HG02623 (cell line): Measurements from ENCODE around the gene C5orf58.

Experiments used
- ATAC-seq: cut with Tn5 transposase; IDR thresholded peaks from one replicate; pipeline ENCODE4 v1.9.1; 2021; ENCODE audit warnings: moderate library complexity; ENCODE audit not compliant: unreplicated experiment

C5orf58 gene

GRCh38 chr5:170278611-170279458 is 46.0 kb downstream of the C5orf58 start:
- peak; percentile 90 for ATAC-seq

DNA sequence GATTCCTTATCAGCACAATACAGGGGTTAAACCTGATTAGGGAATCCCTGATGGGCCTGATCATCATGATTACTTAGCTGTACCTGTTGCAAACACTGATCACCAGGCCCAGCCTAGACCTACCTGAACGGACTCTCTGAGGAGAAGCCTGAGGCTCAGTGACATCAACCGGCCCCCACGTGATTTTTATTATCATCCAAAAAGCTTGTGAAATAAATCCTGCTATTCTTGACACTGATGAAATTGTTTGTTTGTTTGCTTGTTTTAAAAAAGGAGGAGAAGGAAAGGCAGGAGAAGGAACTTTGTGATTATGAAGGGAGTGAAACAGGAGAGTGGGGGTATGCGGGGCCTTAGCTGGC is 46.7 kb downstream of the C5orf58 start:
- no peak for ATAC-seq

DNA sequence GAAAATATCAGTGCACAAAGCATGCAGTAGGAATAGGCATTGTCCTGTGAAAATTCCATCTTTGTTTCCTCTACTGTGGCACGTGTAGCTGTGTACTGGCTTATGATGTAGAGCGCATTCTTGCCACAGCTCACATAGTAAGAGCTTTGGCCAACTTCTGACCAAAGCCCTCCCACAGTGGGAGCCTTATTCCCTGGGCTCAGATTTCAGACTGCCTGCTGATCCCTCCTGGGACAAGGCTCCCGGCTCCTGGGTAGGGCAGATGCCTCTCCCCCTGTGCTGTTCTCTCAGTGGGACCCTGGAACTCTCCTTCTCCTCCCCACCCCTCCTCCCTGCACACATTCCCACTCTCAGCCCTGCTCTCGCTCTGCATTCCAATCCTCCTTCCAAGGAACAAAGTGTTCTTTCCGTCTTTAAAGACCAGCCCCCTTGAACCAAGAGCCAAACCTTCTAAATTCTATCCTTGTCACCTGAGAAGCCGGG is 47.3 kb downstream of the C5orf58 start:
- ATAC-seq: no peak

DNA sequence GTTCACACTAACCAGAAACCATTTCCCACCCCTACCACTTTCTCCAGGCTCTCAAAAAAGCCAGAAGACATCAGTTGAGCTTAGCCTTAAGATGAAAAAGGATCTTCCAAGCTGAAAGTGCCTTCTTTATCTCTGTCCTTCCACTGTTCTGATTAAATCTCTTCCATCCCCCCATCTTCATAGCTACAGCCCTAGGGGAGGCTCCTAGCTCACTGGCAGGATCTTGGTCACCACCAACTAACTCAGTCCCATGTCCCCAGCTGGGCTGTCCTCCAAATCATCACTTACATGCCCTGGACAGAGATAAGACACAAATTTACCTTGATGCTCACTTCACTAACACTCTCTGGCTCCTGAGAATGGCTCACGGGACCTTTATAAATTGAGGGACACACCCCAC is 50.5 kb downstream of the C5orf58 start:
- ATAC-seq: no peak

GRCh38 chr5:170284231-170284630 is 51.4 kb downstream of the C5orf58 start:
- no peak for ATAC-seq

GRCh38 chr5:170285181-170285580 is 52.4 kb downstream of the C5orf58 start:
- no peak for ATAC-seq

- no peak for ATAC-seq
Measured at GRCh38 chr5:170286386-170286925, 53.7 kb downstream of the C5orf58 start.

DNA sequence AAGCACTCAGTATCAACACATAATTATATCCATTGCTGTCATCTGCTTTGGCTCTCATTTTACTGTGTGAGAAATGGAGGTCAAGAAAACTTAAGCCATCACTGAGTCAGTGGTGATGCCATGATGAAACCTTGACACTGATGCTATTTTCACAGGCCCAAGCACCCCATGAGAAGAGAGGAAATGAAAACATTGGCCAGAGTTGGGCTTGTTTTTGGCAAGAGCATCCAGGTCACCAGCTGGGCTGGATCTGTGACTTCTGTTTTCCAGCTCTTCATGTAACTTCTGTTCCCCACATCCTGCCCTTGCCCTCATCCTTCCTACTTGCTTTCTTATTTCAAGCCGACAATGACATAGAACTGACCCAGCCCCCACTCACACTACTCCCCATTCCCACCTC is 54.7 kb downstream of the C5orf58 start:
- no peak for ATAC-seq

- no peak for ATAC-seq
Measured at GRCh38 chr5:170288151-170288550, 55.4 kb downstream of the C5orf58 start.

DNA sequence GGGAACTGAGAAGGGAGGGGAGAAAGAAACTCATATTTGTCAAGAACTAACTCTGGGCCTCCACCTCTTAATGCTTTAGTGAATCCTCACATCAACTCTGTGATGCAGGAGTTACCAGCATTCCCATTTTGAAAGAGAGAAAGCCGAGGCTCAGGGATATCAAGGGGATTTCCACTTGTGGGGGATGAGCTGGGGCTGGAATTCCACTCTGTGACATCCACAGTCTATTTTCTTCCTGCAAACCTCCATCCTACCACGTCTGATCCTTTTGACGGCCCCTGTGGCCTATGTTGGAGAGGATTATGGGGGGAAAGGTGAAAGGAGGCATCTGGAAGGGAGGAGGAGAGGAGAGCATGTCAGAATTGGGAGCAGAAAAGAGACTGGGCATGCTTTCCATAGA is 55.8 kb downstream of the C5orf58 start:
- no peak for ATAC-seq

- no peak for ATAC-seq
Measured at GRCh38 chr5:170289121-170289520, 56.3 kb downstream of the C5orf58 start.

- ATAC-seq: no peak
Measured at GRCh38 chr5:170289764-170290163, 57.0 kb downstream of the C5orf58 start.

- no peak for ATAC-seq
Measured at GRCh38 chr5:170290498-170290897, 57.7 kb downstream of the C5orf58 start.

- ATAC-seq: no peak
Measured at GRCh38 chr5:170292179-170293104, 59.7 kb downstream of the C5orf58 start.

GRCh38 chr5:170293273-170293672 is 60.5 kb downstream of the C5orf58 start:
- peak; percentile 86 for ATAC-seq

GRCh38 chr5:170294057-170294456 is 61.3 kb downstream of the C5orf58 start:
- ATAC-seq: no peak

DNA sequence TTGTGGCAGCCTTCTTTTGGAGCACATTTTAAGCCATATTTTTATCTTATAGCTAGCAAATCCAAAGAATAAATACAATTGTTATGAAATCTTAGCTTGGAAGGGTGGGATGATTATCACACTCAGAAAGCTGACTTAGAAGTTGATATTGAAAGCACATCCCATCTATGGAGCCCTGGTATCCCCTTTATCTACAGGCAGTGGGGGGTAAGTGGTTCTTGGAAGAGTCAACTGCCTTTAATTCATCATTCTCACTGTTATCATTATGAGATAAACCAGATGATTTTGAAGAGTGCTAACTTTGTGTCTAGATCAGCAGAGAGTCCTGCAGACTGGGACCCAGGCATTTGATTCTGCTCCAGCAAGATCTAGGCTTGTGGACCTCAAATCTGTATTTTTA is 61.8 kb downstream of the C5orf58 start:
- ATAC-seq: no peak
